H9 (cell line): Measurements from ENCODE around the gene DOCK9. TPM values are rescaled to one million over a fixed set of nuclear protein-coding genes. Genes with fewer than 3 reads are reported as not detected.

Experiments
- DNase-seq: peaks from one replicate; pipeline ENCODE4 v3.0.0-alpha.2; 2017
- H2AFZ ChIP-seq: one replicate; pipeline ENCODE4 v1.6.1; 2013; ENCODE audit warnings: mild to moderate bottlenecking, low read length, control low read depth, moderate library complexity
- H2AK5ac ChIP-seq: 2 replicates; pipeline ENCODE4 v1.6.1; 2013; ENCODE audit warnings: low read length, control low read depth, mixed read lengths; ENCODE audit not compliant: insufficient read length
- H2BK120ac ChIP-seq: one replicate; pipeline ENCODE4 v1.6.1; 2013; ENCODE audit warnings: low read depth, mild to moderate bottlenecking, low read length, control low read depth, inconsistent platforms; ENCODE audit not compliant: poor library complexity, severe bottlenecking
- H2BK12ac ChIP-seq: 2 replicates; pipeline ENCODE4 v1.6.1; 2013; ENCODE audit warnings: low read length, control low read depth, mixed read lengths, low read depth; ENCODE audit not compliant: insufficient read length
- H2BK15ac ChIP-seq: 2 replicates; pipeline ENCODE4 v1.6.1; 2013; ENCODE audit warnings: low read depth, low read length, control low read depth
- H2BK20ac ChIP-seq: one replicate; pipeline ENCODE4 v1.6.1; 2013; ENCODE audit warnings: low read depth, mild to moderate bottlenecking, low read length, control low read depth, inconsistent platforms; ENCODE audit not compliant: poor library complexity, severe bottlenecking
- H2BK5ac ChIP-seq: 2 replicates; pipeline ENCODE4 v1.6.1; 2013; ENCODE audit warnings: low read length, control low read depth, mixed read lengths; ENCODE audit not compliant: insufficient read length
- H3K14ac ChIP-seq: 2 replicates; pipeline ENCODE4 v1.6.1; 2013; ENCODE audit warnings: low read length, control low read depth; ENCODE audit not compliant: insufficient read depth
- H3K18ac ChIP-seq: 2 replicates; pipeline ENCODE4 v1.6.1; 2013; ENCODE audit warnings: low read depth, mild to moderate bottlenecking, mixed read lengths, low read length, control low read depth; ENCODE audit not compliant: insufficient read length
- H3K23ac ChIP-seq: 2 replicates; pipeline ENCODE4 v1.6.1; 2013; ENCODE audit warnings: low read length, control low read depth, mixed read lengths, low read depth; ENCODE audit not compliant: insufficient read length
- H3K23me2 ChIP-seq: 2 replicates; pipeline ENCODE4 v1.6.1; 2013; ENCODE audit warnings: low read depth, mild to moderate bottlenecking, mixed read lengths, low read length, control low read depth; ENCODE audit not compliant: insufficient read length, poor library complexity, severe bottlenecking
- H3K27ac ChIP-seq: 2 replicates; pipeline ENCODE4 v1.5.1; 2013; ENCODE audit warnings: low read length, control low read depth, mixed read lengths, low read depth; ENCODE audit not compliant: insufficient read length
- H3K27me3 ChIP-seq: 2 replicates; pipeline ENCODE4 v1.6.1; 2013; ENCODE audit warnings: low read length, control low read depth, inconsistent platforms; ENCODE audit not compliant: insufficient read depth
- H3K4ac ChIP-seq: 2 replicates; pipeline ENCODE4 v1.6.1; 2013; ENCODE audit warnings: low read depth, mild to moderate bottlenecking, control low read depth, inconsistent platforms, low read length, moderate library complexity
- H3K4me1 ChIP-seq: 2 replicates; pipeline ENCODE4 v1.6.1; 2013; ENCODE audit warnings: low read length, control low read depth, inconsistent platforms; ENCODE audit not compliant: insufficient read depth
- H3K4me2 ChIP-seq: 2 replicates; pipeline ENCODE4 v1.6.1; 2013; ENCODE audit warnings: low read length, control low read depth, mixed read lengths; ENCODE audit not compliant: insufficient read length, insufficient read depth
- H3K56ac ChIP-seq: 2 replicates; pipeline ENCODE4 v1.6.1; 2013; ENCODE audit warnings: low read depth, mild to moderate bottlenecking, mixed read lengths, low read length, control low read depth; ENCODE audit not compliant: insufficient read length
- H3K79me1 ChIP-seq: 2 replicates; pipeline ENCODE4 v1.6.1; 2013; ENCODE audit warnings: low read depth, mild to moderate bottlenecking, moderate library complexity, low read length, control low read depth, inconsistent platforms; ENCODE audit not compliant: insufficient read depth, poor library complexity, severe bottlenecking
- H3K79me2 ChIP-seq: 2 replicates; pipeline ENCODE4 v1.6.1; 2013; ENCODE audit warnings: low read length, control low read depth, inconsistent platforms; ENCODE audit not compliant: insufficient read depth
- H3K9ac ChIP-seq: 2 replicates; pipeline ENCODE4 v1.6.1; 2013; ENCODE audit warnings: low read length, control low read depth, mixed read lengths; ENCODE audit not compliant: insufficient read length; ENCODE audit errors: extremely low read depth
- H3K9me3 ChIP-seq: one replicate; pipeline ENCODE4 v1.6.1; 2013; ENCODE audit warnings: low read depth, low read length, inconsistent platforms; ENCODE audit not compliant: control insufficient read depth
- H3T11ph ChIP-seq: one replicate; pipeline ENCODE4 v1.6.1; 2013; ENCODE audit warnings: mild to moderate bottlenecking, low read length, control low read depth, inconsistent platforms
- H4K20me1 ChIP-seq: one replicate; pipeline ENCODE4 v1.6.1; 2013; ENCODE audit not compliant: control insufficient read depth, insufficient read length, insufficient read depth
- H4K5ac ChIP-seq: 2 replicates; pipeline ENCODE4 v1.6.1; 2013; ENCODE audit warnings: low read depth, mild to moderate bottlenecking, mixed read lengths, low read length, control low read depth; ENCODE audit not compliant: insufficient read length
- H4K8ac ChIP-seq: replicated peaks from 2 replicates; pipeline ENCODE4 v1.6.1; 2013; ENCODE audit warnings: low read length, control low read depth, mixed read lengths, low read depth; ENCODE audit not compliant: insufficient read length
- H4K91ac ChIP-seq: 2 replicates; pipeline ENCODE4 v1.6.1; 2013; ENCODE audit warnings: low read depth, mild to moderate bottlenecking, moderate library complexity, mixed read lengths, low read length, control low read depth; ENCODE audit not compliant: insufficient read length
- H3K27ac Mint-ChIP-seq, 3 experiments: 2 replicates in 2 of 3; 3 replicates in 1 of 3; pipeline ENCODE4 v1.8.0; 2020 to 2021; ENCODE audit warnings: mixed read lengths in 3 of 3, mild to moderate bottlenecking in 1 of 3, moderate library complexity in 1 of 3
- H3K27me3 Mint-ChIP-seq: 2 replicates; pipeline ENCODE4 v1.8.0; 2021; ENCODE audit warnings: low read depth, mild to moderate bottlenecking, moderate library complexity, mixed read lengths
- H3K36me3 Mint-ChIP-seq, 3 experiments: 2 replicates in 2 of 3; 3 replicates in 1 of 3; pipeline ENCODE4 v1.8.0; 2020 to 2021; ENCODE audit warnings: low read depth in 3 of 3, mixed read lengths in 3 of 3; ENCODE audit not compliant: insufficient read depth in 1 of 3
- H3K4me1 Mint-ChIP-seq, 2 experiments: 2 replicates each; pipeline ENCODE4 v1.8.0; 2020; ENCODE audit warnings: mixed read lengths in 2 of 2
- H3K4me3 Mint-ChIP-seq, 2 experiments: 2 replicates in 1 of 2; 3 replicates in 1 of 2; pipeline ENCODE4 v1.8.0; 2020 to 2021; ENCODE audit warnings: mild to moderate bottlenecking in 2 of 2, mixed read lengths in 2 of 2, moderate library complexity in 1 of 2
- H3K9me3 Mint-ChIP-seq, 2 experiments: 2 replicates in 1 of 2; 3 replicates in 1 of 2; pipeline ENCODE4 v1.8.0; 2020; ENCODE audit warnings: mild to moderate bottlenecking in 2 of 2, mixed read lengths in 2 of 2, moderate library complexity in 1 of 2
- WGBS: extraction: QIAGEN DNeasy Blood & Tissue Kit; methylation state at CpG from one replicate; pipeline ENCODE4 v1.1.7; 2013; ENCODE audit warnings: missing lambda C conversion rate, low lambda C conversion rate, mixed read lengths; ENCODE audit not compliant: insufficient read length; ENCODE audit errors: extremely low coverage; 5-methylcytosine and 5-hydroxymethylcytosine counted together
- total RNA-seq: library from RNA; stranded (reverse); gene quantifications from 2 replicates; pipeline ENCODE4 v1.2.1, GENCODE V29; 2021
- TF ChIP-seq, protein P1 (sequence below): fragments of 200-600 bp; sonication (generic); conservative IDR thresholded peaks from 3 replicates; pipeline ENCODE4 v1.8.0; 2021; ENCODE audit warnings: antibody characterized with exemption, mild to moderate bottlenecking

The DOCK9 gene
- total RNA-seq, 1 experiment from 2014 or later: 23.0 TPM

DNA sequence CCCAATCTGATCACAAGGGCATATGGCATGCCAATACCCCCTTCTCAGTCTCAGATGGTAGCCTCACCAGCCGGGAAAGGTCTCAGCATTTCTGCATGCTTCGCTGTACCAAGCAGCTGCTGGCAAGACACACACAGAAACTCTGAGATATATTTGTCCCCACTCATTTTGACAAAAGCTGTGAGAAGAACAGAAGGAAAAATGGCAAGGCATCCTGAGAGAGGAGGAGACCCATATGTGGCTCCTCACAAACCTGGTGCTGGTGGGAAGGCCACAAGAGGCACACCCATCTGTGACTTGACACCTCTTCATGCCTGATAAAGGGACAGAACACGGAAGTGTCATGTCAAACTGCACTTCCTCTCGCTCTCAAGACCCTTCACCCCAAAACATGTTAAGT is 36.7 kb upstream of the DOCK9 start:
- H3T11ph ChIP-seq: no peak overlapping the region
- H4K8ac ChIP-seq: no peak overlapping the region
- WGBS: no CpG with 5 or more reads among the region's 4 CpGs
- no peak overlapping the region for H4K91ac ChIP-seq
- H3K9me3 ChIP-seq: no peaks in the 10 kb centered on the region
- no peak overlapping the region for H3K23ac ChIP-seq
- no peak overlapping the region for H3K14ac ChIP-seq
- H2AK5ac ChIP-seq: no peak overlapping the region
- no peak overlapping the region for H4K5ac ChIP-seq
- H3K27me3 Mint-ChIP-seq: no peaks in the 10 kb centered on the region; the same call in 1 of the 2 replicates
- no peak overlapping the region for H3K4ac ChIP-seq
- no peaks in the 10 kb centered on the region; a peak in 1 of 7 replicates for H3K36me3 Mint-ChIP-seq
- no peak for DNase-seq
- no peaks in the 10 kb centered on the region for H3K79me1 ChIP-seq
- H3K56ac ChIP-seq: no peak overlapping the region
- H2BK20ac ChIP-seq: no peak overlapping the region
- no peak overlapping the region for H2BK5ac ChIP-seq
- H2BK120ac ChIP-seq: no peak overlapping the region
- H2BK12ac ChIP-seq: no peak overlapping the region
- H2AFZ ChIP-seq: no peak overlapping the region
- H3K4me3 Mint-ChIP-seq: no peak overlapping the region
- H3K27ac Mint-ChIP-seq: no peak overlapping the region; a peak in 1 of 7 replicates
- H3K23me2 ChIP-seq: no peaks in the 10 kb centered on the region
- no peaks in the 10 kb centered on the region for H3K27me3 ChIP-seq
- no peak overlapping the region for H3K9ac ChIP-seq
- H3K4me1 ChIP-seq: no peaks in the 10 kb centered on the region
- no peak overlapping the region for H3K27ac ChIP-seq
- H3K4me1 Mint-ChIP-seq: peaks cover 6 to 7% of the 10 kb centered on the region in 2 experiments; a peak in 1 of 4 replicates
- no peak overlapping the region for H2BK15ac ChIP-seq
- H3K4me2 ChIP-seq: no peak overlapping the region
- no peaks in the 10 kb centered on the region for H4K20me1 ChIP-seq
- TF ChIP-seq, protein P1, sequence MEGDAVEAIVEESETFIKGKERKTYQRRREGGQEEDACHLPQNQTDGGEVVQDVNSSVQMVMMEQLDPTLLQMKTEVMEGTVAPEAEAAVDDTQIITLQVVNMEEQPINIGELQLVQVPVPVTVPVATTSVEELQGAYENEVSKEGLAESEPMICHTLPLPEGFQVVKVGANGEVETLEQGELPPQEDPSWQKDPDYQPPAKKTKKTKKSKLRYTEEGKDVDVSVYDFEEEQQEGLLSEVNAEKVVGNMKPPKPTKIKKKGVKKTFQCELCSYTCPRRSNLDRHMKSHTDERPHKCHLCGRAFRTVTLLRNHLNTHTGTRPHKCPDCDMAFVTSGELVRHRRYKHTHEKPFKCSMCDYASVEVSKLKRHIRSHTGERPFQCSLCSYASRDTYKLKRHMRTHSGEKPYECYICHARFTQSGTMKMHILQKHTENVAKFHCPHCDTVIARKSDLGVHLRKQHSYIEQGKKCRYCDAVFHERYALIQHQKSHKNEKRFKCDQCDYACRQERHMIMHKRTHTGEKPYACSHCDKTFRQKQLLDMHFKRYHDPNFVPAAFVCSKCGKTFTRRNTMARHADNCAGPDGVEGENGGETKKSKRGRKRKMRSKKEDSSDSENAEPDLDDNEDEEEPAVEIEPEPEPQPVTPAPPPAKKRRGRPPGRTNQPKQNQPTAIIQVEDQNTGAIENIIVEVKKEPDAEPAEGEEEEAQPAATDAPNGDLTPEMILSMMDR: no peak
- no peaks in the 10 kb centered on the region for H3K79me2 ChIP-seq
- no peak overlapping the region for H3K18ac ChIP-seq
- H3K9me3 Mint-ChIP-seq: peaks cover 2 to 3% of the 10 kb centered on the region in 2 experiments; a peak in 1 of 5 replicates
